Gastrocnemius medialis (tissue), 4 donors: Measurements from ENCODE around the gene N4BP2. TPM values are rescaled to one million over a fixed set of nuclear protein-coding genes. Genes with fewer than 3 reads are reported as not detected.

ENCODE experiments used
- ATAC-seq, 2 donors: fragments of 150-250 bp; one replicate each; pipeline ENCODE4 v1.9.1; 2016
- DNase-seq, 2 donors: peaks; one replicate each; pipeline ENCODE4 v3.0.0-alpha.2; 2019
- H3K27ac ChIP-seq, 4 donors: fragments of 200-600 bp; sonication (generic); 1 replicate in 1 of 4; 2 replicates in 3 of 4; pipeline ENCODE4 v1.5.1; 2016 to 2018; ENCODE audit warnings: mild to moderate bottlenecking in 2 of 4, moderate library complexity in 1 of 4
- H3K27me3 ChIP-seq, 3 donors: fragments of 200-600 bp; sonication (generic) in 2 of 3; 1 replicate in 1 of 3; 2 replicates in 2 of 3; pipeline versions ENCODE4 v1.5.1 to v1.6.0; 2016 to 2019; ENCODE audit warnings: mild to moderate bottlenecking in 1 of 3, moderate library complexity in 1 of 3
- H3K36me3 ChIP-seq, 2 donors: fragments of 200-600 bp; sonication (generic) in 1 of 2; one replicate each; pipeline ENCODE4 v1.5.1; 2017 to 2018
- H3K4me1 ChIP-seq, 2 donors: fragments of 200-600 bp; sonication (generic) in 1 of 2; one replicate each; pipeline ENCODE4 v1.5.1; 2016 to 2017; ENCODE audit warnings: mild to moderate bottlenecking in 2 of 2
- H3K4me3 ChIP-seq, 4 donors: fragments of 200-600 bp; sonication (generic) in 3 of 4; 1 replicate in 1 of 4; 2 replicates in 3 of 4; pipeline ENCODE4 v1.5.1; 2016 to 2019; ENCODE audit warnings: mild to moderate bottlenecking in 2 of 4
- H3K9me3 ChIP-seq, 3 donors: fragments of 200-600 bp; sonication (generic) in 2 of 3; 1 replicate in 1 of 3; 2 replicates in 2 of 3; pipeline ENCODE4 v1.5.1; 2016 to 2019
- CTCF ChIP-seq, 5 experiments: fragments of 450-650 bp in 3 of 5; fragments of 200-600 bp in 2 of 5; sonication (generic) in 2 of 5; IDR thresholded peaks in 4 of 5; conservative IDR thresholded peaks in 1 of 5; 1 replicate in 4 of 5; 2 replicates in 1 of 5; pipeline ENCODE4 v1.5.1; 2016 to 2019; ENCODE audit warnings: antibody characterized with exemption in 5 of 5, mild to moderate bottlenecking in 3 of 5, moderate library complexity in 3 of 5
- POLR2A ChIP-seq, 2 donors: fragments of 450-650 bp; IDR thresholded peaks; one replicate each; pipeline ENCODE4 v1.6.1; 2017; ENCODE audit warnings: antibody characterized with exemption in 2 of 2, mild to moderate bottlenecking in 2 of 2, moderate library complexity in 2 of 2
- in situ Hi-C, 4 donors: fragments of 200-750 bp; cut with MboI; loops; one replicate each; pipeline versions ENCODE4 v1.15.0 to v1.8.0; 2017; ENCODE audit warnings: low sequenced_read_pairs in 4 of 4
- intact Hi-C: fragments of 100-400 bp; cut with DNase I; formaldehyde crosslinking; loops from one replicate; pipeline ENCODE4 v1.15.1; 2023; ENCODE audit warnings: low total_unique reads
- total RNA-seq, 4 donors: library from RNA; depleted of rRNA; stranded (reverse); fragments of >200 nt; gene quantifications; one replicate each; pipeline versions ENCODE4 v1.1.0 to v1.2.3, GENCODE V29; 2016

N4BP2 gene
- total RNA-seq, 4 donors from 2014 or later: 1.3 to 7.0 (median 3.3) TPM

GRCh38 chr4:40119344-40119743 lies 62.7 kb downstream of the N4BP2 start:
- no peaks in the 10 kb centered on the region for H3K27me3 ChIP-seq
- no peaks in the 10 kb centered on the region for H3K4me1 ChIP-seq
- no peaks in the 10 kb centered on the region for H3K9me3 ChIP-seq
- ATAC-seq (no peak), DNase-seq (no peak)
- intact Hi-C loops (no loop called here), in situ Hi-C loops (no loop called here)
- no peaks in the 10 kb centered on the region for H3K36me3 ChIP-seq
- H3K27ac ChIP-seq: no peak overlapping the region
- no peak overlapping the region for H3K4me3 ChIP-seq
- no peak for TF ChIP-seq CTCF (IDR thresholded peaks at IDR 0.05 in 4 of 5, conservative IDR thresholded peaks at IDR 0.05 in 1 of 5)
- no peak for TF ChIP-seq POLR2A (IDR thresholded peaks at IDR 0.05)

GRCh38 chr4:40121515-40121914 lies 64.9 kb downstream of the N4BP2 start:
- DNase-seq (no peak), ATAC-seq (no peak)
- Histone ChIP-seq H3K27ac (no peak overlapping the region), H3K9me3 (no peaks in the 10 kb centered on the region), H3K36me3 (no peaks in the 10 kb centered on the region), H3K4me1 (no peaks in the 10 kb centered on the region), H3K4me3 (no peak overlapping the region), H3K27me3 (no peaks in the 10 kb centered on the region)
- in situ Hi-C loops (no loop called here), intact Hi-C loops (no loop called here)
- no peak for TF ChIP-seq POLR2A (IDR thresholded peaks at IDR 0.05)

- no peak for ATAC-seq
Measured at GRCh38 chr4:40122941-40123340, 66.3 kb downstream of the N4BP2 start.

GRCh38 chr4:40124690-40125089 lies 68.0 kb downstream of the N4BP2 start:
- Histone ChIP-seq H3K27ac (no peak overlapping the region), H3K4me1 (no peaks in the 10 kb centered on the region), H3K36me3 (no peaks in the 10 kb centered on the region), H3K4me3 (no peak overlapping the region), H3K9me3 (no peaks in the 10 kb centered on the region), H3K27me3 (no peaks in the 10 kb centered on the region)
- TF ChIP-seq CTCF (IDR thresholded peaks at IDR 0.05 in 4 of 5, conservative IDR thresholded peaks at IDR 0.05 in 1 of 5) (no peak), POLR2A (IDR thresholded peaks at IDR 0.05) (no peak)
- no peak for ATAC-seq
- in situ Hi-C loops (no loop called here), intact Hi-C loops (no loop called here)
- DNase-seq: no peak

More at GRCh38 chr4:40122941-40123340, 66.3 kb downstream of the N4BP2 start:
- Histone ChIP-seq H3K4me1 (no peaks in the 10 kb centered on the region), H3K36me3 (no peaks in the 10 kb centered on the region), H3K9me3 (no peaks in the 10 kb centered on the region), H3K27me3 (no peaks in the 10 kb centered on the region), H3K4me3 (no peak overlapping the region), H3K27ac (no peak overlapping the region)
- intact Hi-C loops (no loop called here), in situ Hi-C loops (no loop called here)
- no peak for DNase-seq
- no peak for TF ChIP-seq POLR2A (IDR thresholded peaks at IDR 0.05)
- TF ChIP-seq CTCF (IDR thresholded peaks at IDR 0.05 in 4 of 5, conservative IDR thresholded peaks at IDR 0.05 in 1 of 5): no peak

- ATAC-seq: no peak
- Histone ChIP-seq H3K4me3 (no peak overlapping the region), H3K4me1 (no peaks in the 10 kb centered on the region), H3K27me3 (no peaks in the 10 kb centered on the region), H3K27ac (no peak overlapping the region), H3K9me3 (no peaks in the 10 kb centered on the region), H3K36me3 (no peaks in the 10 kb centered on the region)
- TF ChIP-seq CTCF (IDR thresholded peaks at IDR 0.05 in 4 of 5, conservative IDR thresholded peaks at IDR 0.05 in 1 of 5) (no peak), POLR2A (IDR thresholded peaks at IDR 0.05) (no peak)
- intact Hi-C loops (no loop called here), in situ Hi-C loops (no loop called here)
- no peak for DNase-seq
Measured at GRCh38 chr4:40130401-40131036, 73.9 kb downstream of the N4BP2 start.
